ENCODE results near the gene PCDH7.

- no peak for TF ChIP-seq CTCF (conservative IDR thresholded peaks at IDR 0.05; ENCODE audit: low read depth, low read length)
- no peak for TF ChIP-seq RFX5 (IDR thresholded peaks at IDR 0.05; ENCODE audit: low read depth, low read length)
- TF ChIP-seq MAZ (IDR thresholded peaks at IDR 0.05; ENCODE audit: borderline replicate concordance, low read depth, low read length) = no peak
Observed at GRCh38 chr4:30760551-30760950, 40.4 kb downstream of the PCDH7 start.

All from IMR-90 (cell line).